K562 (cell line): ENCODE results near the gene RIOK3. TPM values are rescaled to one million over a fixed set of nuclear protein-coding genes. Genes with fewer than 3 reads are reported as not detected.

ENCODE experiments used
- ADNP ChIP-seq: fragments of 200-800 bp; sonication (Bioruptor generic); IDR thresholded peaks from 2 replicates; pipeline ENCODE4 v1.6.1; 2016; ENCODE audit warnings: missing genetic modification characterization, missing compliant biosample characterization
- BACH1 ChIP-seq: fragments of 200-800 bp; sonication (Bioruptor generic); IDR thresholded peaks from 2 replicates; pipeline ENCODE4 v1.6.1; 2016; ENCODE audit warnings: missing genetic modification characterization, missing compliant biosample characterization
- BRD4 ChIP-seq: fragments of 200-600 bp; sonication (generic); IDR thresholded peaks from 2 replicates; pipeline ENCODE4 v1.6.1; 2017; ENCODE audit warnings: inconsistent platforms
- DDX20 ChIP-seq: fragments of 450-650 bp; IDR thresholded peaks from 2 replicates; pipeline ENCODE4 v1.6.1; 2016; ENCODE audit warnings: missing genetic modification characterization, low read depth, mild to moderate bottlenecking, missing compliant biosample characterization, moderate library complexity
- ERF ChIP-seq: fragments of 450-650 bp; formaldehyde crosslinking; IDR thresholded peaks from 2 replicates; pipeline ENCODE4 v1.4.0; 2020; ENCODE audit warnings: mild to moderate bottlenecking, mixed read lengths
- FIP1L1 ChIP-seq: fragments of 200-400 bp; formaldehyde crosslinking; IDR thresholded peaks from 2 replicates; pipeline ENCODE4 v1.6.1; 2018; ENCODE audit warnings: mild to moderate bottlenecking, low read depth, low read length; ENCODE audit not compliant: poor library complexity, severe bottlenecking
- HNRNPH1 ChIP-seq: fragments of 200-400 bp; formaldehyde crosslinking; optimal IDR thresholded peaks from 2 replicates; pipeline ENCODE3; 2017; ENCODE audit warnings: low read depth, mild to moderate bottlenecking, low read length, moderate library complexity
- MECOM ChIP-seq: fragments of 250-450 bp; sonication (Bioruptor Pico); IDR thresholded peaks from 2 replicates; pipeline ENCODE4 v1.8.0; 2022; ENCODE audit warnings: inconsistent platforms
- RAD21 ChIP-seq, 2 experiments: fragments of 250-450 bp in 1 of 2; fragments of 450-650 bp in 1 of 2; sonication (Bioruptor Pico) in 1 of 2; formaldehyde crosslinking in 1 of 2; IDR thresholded peaks in 1 of 2; conservative IDR thresholded peaks in 1 of 2; 2 replicates each; pipeline versions ENCODE4 v1.4.0 to v1.8.0; 2020 to 2022; ENCODE audit warnings: mild to moderate bottlenecking in 2 of 2, moderate library complexity in 1 of 2
- STAG1 ChIP-seq: sonication (generic); formaldehyde crosslinking; IDR thresholded peaks from 2 replicates; pipeline ENCODE4 v1.5.0; 2020; ENCODE audit warnings: missing genetic modification reagents, borderline replicate concordance
- TAF1 ChIP-seq: IDR thresholded peaks from 2 replicates; pipeline ENCODE4 v1.6.1; 2011; ENCODE audit warnings: mild to moderate bottlenecking, low read length, moderate library complexity; ENCODE audit not compliant: insufficient read depth, control insufficient read depth, severe bottlenecking; ENCODE audit errors: extremely low read depth
- TRIM24 ChIP-seq, 2 experiments: fragments of 450-650 bp; IDR thresholded peaks; 2 replicates each; pipeline ENCODE4 v1.6.1; 2016
- ZNF184 ChIP-seq: sonication (generic); formaldehyde crosslinking; IDR thresholded peaks from 2 replicates; pipeline ENCODE4 v1.5.0; 2020; ENCODE audit warnings: missing genetic modification reagents
- ZNF224 ChIP-seq: sonication (generic); formaldehyde crosslinking; IDR thresholded peaks from 2 replicates; pipeline ENCODE4 v1.8.0; 2022; ENCODE audit warnings: mild to moderate bottlenecking, missing genetic modification reagents
- ZNF3 ChIP-seq: fragments of 250-450 bp; sonication (Bioruptor Pico); IDR thresholded peaks from 2 replicates; pipeline ENCODE4 v1.5.0; 2021; ENCODE audit warnings: mild to moderate bottlenecking, moderate library complexity
- ZNF347 ChIP-seq: fragments of 450-650 bp; formaldehyde crosslinking; IDR thresholded peaks from 2 replicates; pipeline ENCODE4 v1.4.0; 2020; ENCODE audit warnings: low read depth, mild to moderate bottlenecking, moderate library complexity
- ZNF384 ChIP-seq: IDR thresholded peaks from 2 replicates; pipeline ENCODE4 v1.6.1; 2012; ENCODE audit warnings: low read depth, low read length, improper control_type of control experiment
- ZNF79 ChIP-seq: fragments of 250-450 bp; sonication (Bioruptor Pico); IDR thresholded peaks from 2 replicates; pipeline ENCODE4 v1.4.0; 2020; ENCODE audit warnings: low read depth, mild to moderate bottlenecking, moderate library complexity
- polyA plus RNA-seq, 8 experiments: library from polyadenylated mRNA; depleted of rRNA in 4 of 8; stranded (reverse) in 5 of 8; unstranded in 3 of 8; fragments of >200 nt; fragmentation: Nextera tagmentation in 2 of 8; fragmentation: Illumina TruSeq in 1 of 8; extraction: Ambion mirVana in 2 of 8; extraction: Trizol in 1 of 8; gene quantifications; 2 replicates each; pipeline versions ENCODE4 v1.2.1 to v1.2.3, GENCODE V29; 2011 to 2014; ENCODE audit warnings: inconsistent platforms in 1 of 8, missing spikeins in 1 of 8
- total RNA-seq, 7 experiments: library from RNA; depleted of rRNA in 6 of 7; stranded (reverse); fragments of >200 nt in 6 of 7; fragmentation: Illumina TruSeq in 2 of 7; extraction: Trizol in 2 of 7; gene quantifications; 2 replicates each; pipeline versions ENCODE4 v1.2.1 to v1.2.3, GENCODE V29; 2011 to 2021; ENCODE audit warnings: low replicate concordance in 1 of 7
- TF ChIP-seq, protein P1 (sequence below), 2 experiments: fragments of 450-650 bp in 1 of 2; sonication (generic) in 1 of 2; formaldehyde crosslinking; conservative IDR thresholded peaks; 2 replicates each; pipeline versions ENCODE4 v1.4.0 to v1.8.1; 2020 to 2022; ENCODE audit warnings: mild to moderate bottlenecking in 1 of 2, missing genetic modification reagents in 1 of 2
- TF ChIP-seq, protein P2 (sequence below): fragments of 450-650 bp; formaldehyde crosslinking; IDR thresholded peaks from 2 replicates; pipeline ENCODE4 v1.4.0; 2022; ENCODE audit warnings: missing genetic modification characterization
- TF ChIP-seq, protein P3 (sequence below): sonication (generic); formaldehyde crosslinking; IDR thresholded peaks from 2 replicates; pipeline ENCODE4 v1.8.0; 2023; ENCODE audit warnings: mild to moderate bottlenecking, missing genetic modification reagents
- TF ChIP-seq, protein P4 (sequence below), 2 experiments: IDR thresholded peaks; 2 replicates each; pipeline ENCODE4 v1.6.1; 2011; ENCODE audit warnings: borderline replicate concordance in 1 of 2, control low read depth in 1 of 2, low read depth in 1 of 2, low read length in 1 of 2, mild to moderate bottlenecking in 1 of 2, mixed read lengths in 1 of 2, moderate library complexity in 1 of 2; ENCODE audit not compliant: insufficient read depth in 1 of 2, insufficient read length in 1 of 2, poor library complexity in 1 of 2, severe bottlenecking in 1 of 2; ENCODE audit errors: extremely low read depth in 1 of 2
- TF ChIP-seq, protein P5 (sequence below): fragments of 450-650 bp; IDR thresholded peaks from 2 replicates; pipeline ENCODE4 v1.6.1; 2016

The RIOK3 gene
- total and polyA plus RNA-seq, 9 of the 15 experiments (the other 6 are each of a cell fraction or from before 2014, with no cell fraction given): 21.4 to 89.5 (median 62.9) TPM

DNA sequence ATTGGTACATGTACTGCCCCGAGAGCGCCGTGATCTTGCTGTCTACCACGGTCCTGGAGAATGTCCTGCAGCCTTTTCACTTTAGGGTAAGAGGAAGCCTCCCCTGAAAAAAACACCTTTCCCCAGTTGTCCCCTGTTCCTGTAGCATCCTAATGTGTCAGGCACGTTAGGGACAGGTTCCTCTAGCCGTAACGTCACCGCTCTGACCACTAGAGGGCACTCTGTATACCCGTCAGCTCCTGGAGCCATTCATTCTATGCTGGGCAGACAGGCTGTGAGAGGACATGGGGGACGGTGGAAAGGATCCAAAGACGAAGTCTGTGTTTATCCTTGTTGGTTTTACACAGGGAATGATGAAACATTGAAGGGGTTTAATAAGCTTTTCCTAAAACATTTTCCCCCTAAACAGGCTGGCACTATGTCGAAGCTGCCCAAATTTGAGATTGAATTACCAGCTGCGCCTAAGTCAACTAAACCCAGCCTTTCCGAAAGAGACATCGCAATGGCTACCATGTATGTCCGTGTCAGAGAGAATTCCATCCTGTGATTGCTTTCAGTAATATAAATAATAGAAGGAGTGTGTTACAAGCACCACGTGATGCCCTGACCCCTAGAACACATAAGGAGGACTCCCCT is 62.9 kb downstream of the RIOK3 start (continued):
- TF ChIP-seq HNRNPH1 (no peak), ERF (CRISPR knock-in tag) (no peak), ZNF184 (CRISPR knock-in tag) (no peak), STAG1 (CRISPR knock-in tag) (peak; percentile 39; the same call in 1 of the 2 replicates), TAF1 (no peak), ZNF79 (CRISPR knock-in tag) (no peak), ZNF224 (no peak), ZNF384 (peak; percentile 40; the same call in 1 of the 2 replicates), ZNF347 (CRISPR knock-in tag) (no peak), DDX20 (no peak), BACH1 (tag) (no peak), ZNF3 (CRISPR knock-in tag) (no peak), FIP1L1 (no peak), TRIM24 (IDR thresholded peaks at IDR 0.05) (no peak), BRD4 (no peak), ADNP (tag) (no peak), MECOM (CRISPR knock-in tag) (no peak), RAD21 (CRISPR knock-in tag; conservative IDR thresholded peaks at IDR 0.05 in 1 of 2, IDR thresholded peaks at IDR 0.05 in 1 of 2) (peak; percentile 83 to 90)
- TF ChIP-seq, protein P1, sequence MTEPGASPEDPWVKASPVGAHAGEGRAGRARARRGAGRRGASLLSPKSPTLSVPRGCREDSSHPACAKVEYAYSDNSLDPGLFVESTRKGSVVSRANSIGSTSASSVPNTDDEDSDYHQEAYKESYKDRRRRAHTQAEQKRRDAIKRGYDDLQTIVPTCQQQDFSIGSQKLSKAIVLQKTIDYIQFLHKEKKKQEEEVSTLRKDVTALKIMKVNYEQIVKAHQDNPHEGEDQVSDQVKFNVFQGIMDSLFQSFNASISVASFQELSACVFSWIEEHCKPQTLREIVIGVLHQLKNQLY (CRISPR knock-in tag; conservative IDR thresholded peaks at IDR 0.05): no peak
- TF ChIP-seq, protein P2, sequence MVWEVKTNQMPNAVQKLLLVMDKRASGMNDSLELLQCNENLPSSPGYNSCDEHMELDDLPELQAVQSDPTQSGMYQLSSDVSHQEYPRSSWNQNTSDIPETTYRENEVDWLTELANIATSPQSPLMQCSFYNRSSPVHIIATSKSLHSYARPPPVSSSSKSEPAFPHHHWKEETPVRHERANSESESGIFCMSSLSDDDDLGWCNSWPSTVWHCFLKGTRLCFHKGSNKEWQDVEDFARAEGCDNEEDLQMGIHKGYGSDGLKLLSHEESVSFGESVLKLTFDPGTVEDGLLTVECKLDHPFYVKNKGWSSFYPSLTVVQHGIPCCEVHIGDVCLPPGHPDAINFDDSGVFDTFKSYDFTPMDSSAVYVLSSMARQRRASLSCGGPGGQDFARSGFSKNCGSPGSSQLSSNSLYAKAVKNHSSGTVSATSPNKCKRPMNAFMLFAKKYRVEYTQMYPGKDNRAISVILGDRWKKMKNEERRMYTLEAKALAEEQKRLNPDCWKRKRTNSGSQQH (CRISPR knock-in tag): no peak
- TF ChIP-seq, protein P3, sequence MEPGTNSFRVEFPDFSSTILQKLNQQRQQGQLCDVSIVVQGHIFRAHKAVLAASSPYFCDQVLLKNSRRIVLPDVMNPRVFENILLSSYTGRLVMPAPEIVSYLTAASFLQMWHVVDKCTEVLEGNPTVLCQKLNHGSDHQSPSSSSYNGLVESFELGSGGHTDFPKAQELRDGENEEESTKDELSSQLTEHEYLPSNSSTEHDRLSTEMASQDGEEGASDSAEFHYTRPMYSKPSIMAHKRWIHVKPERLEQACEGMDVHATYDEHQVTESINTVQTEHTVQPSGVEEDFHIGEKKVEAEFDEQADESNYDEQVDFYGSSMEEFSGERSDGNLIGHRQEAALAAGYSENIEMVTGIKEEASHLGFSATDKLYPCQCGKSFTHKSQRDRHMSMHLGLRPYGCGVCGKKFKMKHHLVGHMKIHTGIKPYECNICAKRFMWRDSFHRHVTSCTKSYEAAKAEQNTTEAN (CRISPR knock-in tag): no peak
- TF ChIP-seq, protein P4, sequence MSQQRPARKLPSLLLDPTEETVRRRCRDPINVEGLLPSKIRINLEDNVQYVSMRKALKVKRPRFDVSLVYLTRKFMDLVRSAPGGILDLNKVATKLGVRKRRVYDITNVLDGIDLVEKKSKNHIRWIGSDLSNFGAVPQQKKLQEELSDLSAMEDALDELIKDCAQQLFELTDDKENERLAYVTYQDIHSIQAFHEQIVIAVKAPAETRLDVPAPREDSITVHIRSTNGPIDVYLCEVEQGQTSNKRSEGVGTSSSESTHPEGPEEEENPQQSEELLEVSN (IDR thresholded peaks at IDR 0.05; ENCODE audit: borderline replicate concordance in 1 of 2, extremely low read depth in 1 of 2, insufficient read depth in 1 of 2, insufficient read length in 1 of 2, low read depth in 1 of 2, low read length in 1 of 2, poor library complexity in 1 of 2, severe bottlenecking in 1 of 2): no peak
- TF ChIP-seq, protein P5, sequence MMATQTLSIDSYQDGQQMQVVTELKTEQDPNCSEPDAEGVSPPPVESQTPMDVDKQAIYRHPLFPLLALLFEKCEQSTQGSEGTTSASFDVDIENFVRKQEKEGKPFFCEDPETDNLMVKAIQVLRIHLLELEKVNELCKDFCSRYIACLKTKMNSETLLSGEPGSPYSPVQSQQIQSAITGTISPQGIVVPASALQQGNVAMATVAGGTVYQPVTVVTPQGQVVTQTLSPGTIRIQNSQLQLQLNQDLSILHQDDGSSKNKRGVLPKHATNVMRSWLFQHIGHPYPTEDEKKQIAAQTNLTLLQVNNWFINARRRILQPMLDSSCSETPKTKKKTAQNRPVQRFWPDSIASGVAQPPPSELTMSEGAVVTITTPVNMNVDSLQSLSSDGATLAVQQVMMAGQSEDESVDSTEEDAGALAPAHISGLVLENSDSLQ: peak; percentile 63; the same call in 1 of the 2 replicates
